NCI-H146 treated with DMSO at 0.1 percent for 48 hours (cell line): Measurements from ENCODE around the gene DNAJC5.
"Not testable (repeated sequence)": the region's sequence is repeated elsewhere in the genome, so short reads cannot be mapped to it uniquely, and the experiment has no call there.

ENCODE experiments used
- DNase-seq: peaks from one replicate; lab custom pipeline; 2025; ENCODE audit not compliant: unreplicated experiment; lab: John Stamatoyannopoulos, UW

Gene DNAJC5

GRCh38 chr20:63908008-63908682 is 13.2 kb downstream of the DNAJC5 start:
- DNase-seq: no peak

GRCh38 chr20:63911176-63911575 is 16.2 kb downstream of the DNAJC5 start:
- DNase-seq: no peak

GRCh38 chr20:63913768-63914167 is 18.8 kb downstream of the DNAJC5 start:
- no peak for DNase-seq

GRCh38 chr20:63915471-63915870 is 20.5 kb downstream of the DNAJC5 start:
- DNase-seq: no peak

GRCh38 chr20:63916371-63916939 is 21.5 kb downstream of the DNAJC5 start:
- DNase-seq: not testable (repeated sequence)

- no peak for DNase-seq
Observed at GRCh38 chr20:63917811-63918210, 22.9 kb downstream of the DNAJC5 start.

- DNase-seq: no peak
Observed at GRCh38 chr20:63919130-63919529, 24.2 kb downstream of the DNAJC5 start.

- no peak for DNase-seq
Observed at GRCh38 chr20:63920226-63920625, 25.3 kb downstream of the DNAJC5 start.

- no peak for DNase-seq
Observed at GRCh38 chr20:63923651-63924050, 28.7 kb downstream of the DNAJC5 start.

- no peak for DNase-seq
Observed at GRCh38 chr20:63924241-63924640, 29.3 kb downstream of the DNAJC5 start.

GRCh38 chr20:63926298-63926697 is 31.4 kb downstream of the DNAJC5 start:
- DNase-seq: no peak

- no peak for DNase-seq
Observed at GRCh38 chr20:63929071-63929470, 34.1 kb downstream of the DNAJC5 start.

GRCh38 chr20:63929473-63929883 is 34.6 kb downstream of the DNAJC5 start:
- not testable (repeated sequence) for DNase-seq

GRCh38 chr20:63930971-63931553 is 36.1 kb downstream of the DNAJC5 start:
- no peak for DNase-seq

GRCh38 chr20:63931735-63932134 is 36.8 kb downstream of the DNAJC5 start:
- DNase-seq: no peak

- DNase-seq: no peak
Observed at GRCh38 chr20:63932606-63933160, 37.8 kb downstream of the DNAJC5 start.

GRCh38 chr20:63933646-63934045 is 38.7 kb downstream of the DNAJC5 start:
- no peak for DNase-seq

GRCh38 chr20:63934271-63935068 is 39.5 kb downstream of the DNAJC5 start:
- no peak for DNase-seq

GRCh38 chr20:63935447-63935846 is 40.5 kb downstream of the DNAJC5 start:
- no peak for DNase-seq

- DNase-seq: no peak
Observed at GRCh38 chr20:63937596-63937995, 42.7 kb downstream of the DNAJC5 start.
